ENCODE data around the gene SOX13. TPM values are rescaled to one million over a fixed set of nuclear protein-coding genes. Genes with fewer than 3 reads are reported as not detected.
"Not testable (repeated sequence)": the region's sequence is repeated elsewhere in the genome, so short reads cannot be mapped to it uniquely, and the experiment has no call there.

Gene SOX13
- total RNA-seq, 1 donor from 2014 or later, result 9.1 TPM

DNA sequence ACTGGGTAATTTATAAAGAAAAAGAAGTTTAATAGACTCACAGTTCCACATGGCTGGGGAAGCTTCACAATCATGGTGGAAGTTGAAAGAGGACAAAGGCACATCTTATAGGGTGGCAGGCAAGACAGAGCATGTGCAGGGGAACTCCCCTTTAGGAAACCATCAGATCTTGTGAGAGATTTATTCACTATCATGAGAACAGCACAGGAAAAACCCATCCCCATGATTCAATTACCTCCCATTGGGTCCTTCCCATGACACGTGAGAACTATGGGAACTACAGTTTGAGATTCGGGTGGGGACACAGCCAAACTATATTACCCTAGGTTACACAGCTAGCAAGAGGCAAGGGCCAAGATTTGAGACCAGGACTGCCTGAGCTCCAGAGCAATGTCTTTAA, 30.4 kb upstream of the SOX13 start:
- H3K4me1 Mint-ChIP-seq (ENCODE audit: low read depth), result peaks cover 7% of the 10 kb centered on the region
- H3K9me3 Mint-ChIP-seq (ENCODE audit: low read depth), result no peaks in the 10 kb centered on the region
- peaks cover 2% of the 10 kb centered on the region for H3K27me3 Mint-ChIP-seq (ENCODE audit: low read depth)
- no peak overlapping the region for H3K27ac Mint-ChIP-seq (ENCODE audit: unreplicated experiment)
- DNase-seq (ENCODE audit: low spot score), result no peak
- no peak for TF ChIP-seq CTCF (IDR thresholded peaks at IDR 0.05)
- H3K36me3 Mint-ChIP-seq (ENCODE audit: low read depth), result peaks cover 2% of the 10 kb centered on the region
- H3K4me3 Mint-ChIP-seq (ENCODE audit: unreplicated experiment), result no peak overlapping the region

GRCh38 chr1:204043680-204044079, 29.2 kb upstream of the SOX13 start:
- peaks cover 2% of the 10 kb centered on the region for H3K27me3 Mint-ChIP-seq (ENCODE audit: low read depth)
- DNase-seq (ENCODE audit: low spot score), result no peak
- peaks cover 2% of the 10 kb centered on the region for H3K36me3 Mint-ChIP-seq (ENCODE audit: low read depth)
- H3K9me3 Mint-ChIP-seq (ENCODE audit: low read depth), result no peaks in the 10 kb centered on the region
- H3K4me1 Mint-ChIP-seq (ENCODE audit: low read depth), result peaks cover 7% of the 10 kb centered on the region
- H3K27ac Mint-ChIP-seq (ENCODE audit: unreplicated experiment), result no peak overlapping the region
- no peak overlapping the region for H3K4me3 Mint-ChIP-seq (ENCODE audit: unreplicated experiment)
- TF ChIP-seq CTCF (IDR thresholded peaks at IDR 0.05), result no peak

DNA sequence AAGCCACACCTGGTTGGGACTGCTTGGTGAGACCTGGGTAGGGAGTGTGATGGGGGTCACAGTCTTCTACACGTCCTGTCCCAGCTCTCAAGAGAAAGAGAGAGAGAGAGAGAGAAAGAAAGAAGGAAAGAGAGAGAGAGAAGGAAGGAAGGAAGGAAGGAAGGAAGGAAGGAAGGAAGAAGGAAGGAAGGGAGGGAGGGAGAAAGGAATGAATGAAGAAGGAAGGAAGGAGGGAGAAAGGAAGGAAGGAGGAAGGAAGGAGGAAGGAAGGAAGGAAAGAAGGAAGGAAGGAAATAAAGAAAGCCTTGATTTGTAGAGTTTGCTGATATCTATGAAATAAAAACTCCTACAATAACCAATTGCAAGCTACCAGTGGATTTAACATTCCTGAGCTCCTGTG, 28.5 kb upstream of the SOX13 start:
- Mint-ChIP-seq H3K9me3 (ENCODE audit: low read depth) (no peaks in the 10 kb centered on the region), H3K36me3 (ENCODE audit: low read depth) (peaks cover 2% of the 10 kb centered on the region), H3K4me1 (ENCODE audit: low read depth) (peaks cover 7% of the 10 kb centered on the region), H3K4me3 (ENCODE audit: unreplicated experiment) (no peak overlapping the region), H3K27ac (ENCODE audit: unreplicated experiment) (no peak overlapping the region), H3K27me3 (ENCODE audit: low read depth) (peaks cover 2% of the 10 kb centered on the region)
- no peak for TF ChIP-seq CTCF (IDR thresholded peaks at IDR 0.05)
- no peak for DNase-seq (ENCODE audit: low spot score)

DNA sequence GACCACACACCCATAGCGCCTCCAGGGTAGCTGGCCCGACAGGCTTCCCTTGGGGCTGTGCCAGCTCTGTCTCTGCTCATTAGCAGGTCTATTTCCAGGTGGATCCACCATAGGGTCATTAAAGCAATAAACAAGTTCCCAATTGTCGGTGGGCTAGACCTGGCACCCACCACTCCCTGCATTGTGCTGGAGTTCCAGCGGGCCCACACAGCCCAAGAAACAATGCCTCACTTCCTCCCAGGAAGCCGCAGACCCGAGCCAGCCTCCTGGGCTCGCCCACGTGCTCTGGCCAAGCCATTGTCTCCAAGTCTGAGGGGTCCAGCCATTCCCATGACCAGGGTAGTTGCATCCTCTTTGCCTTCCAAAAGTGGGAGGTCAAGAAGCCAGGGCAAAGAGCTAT, 27.5 kb upstream of the SOX13 start:
- Mint-ChIP-seq H3K4me3 (ENCODE audit: unreplicated experiment) (no peak overlapping the region), H3K4me1 (ENCODE audit: low read depth) (peaks cover 7% of the 10 kb centered on the region), H3K27me3 (ENCODE audit: low read depth) (peaks cover 2% of the 10 kb centered on the region), H3K9me3 (ENCODE audit: low read depth) (no peaks in the 10 kb centered on the region), H3K36me3 (ENCODE audit: low read depth) (peaks cover 2% of the 10 kb centered on the region), H3K27ac (ENCODE audit: unreplicated experiment) (no peak overlapping the region)
- no peak for DNase-seq (ENCODE audit: low spot score)
- TF ChIP-seq CTCF (IDR thresholded peaks at IDR 0.05), result no peak

GRCh38 chr1:204046346-204046745, 26.6 kb upstream of the SOX13 start:
- H3K27me3 Mint-ChIP-seq (ENCODE audit: low read depth), result peaks cover 2% of the 10 kb centered on the region
- H3K27ac Mint-ChIP-seq (ENCODE audit: unreplicated experiment), result no peak overlapping the region
- H3K9me3 Mint-ChIP-seq (ENCODE audit: low read depth), result no peaks in the 10 kb centered on the region
- H3K4me3 Mint-ChIP-seq (ENCODE audit: unreplicated experiment), result no peak overlapping the region
- no peak for TF ChIP-seq CTCF (IDR thresholded peaks at IDR 0.05)
- H3K4me1 Mint-ChIP-seq (ENCODE audit: low read depth), result peaks cover 5% of the 10 kb centered on the region
- peaks cover 2% of the 10 kb centered on the region for H3K36me3 Mint-ChIP-seq (ENCODE audit: low read depth)
- DNase-seq (ENCODE audit: low spot score), result no peak

GRCh38 chr1:204048796-204049195, 24.1 kb upstream of the SOX13 start:
- H3K4me3 Mint-ChIP-seq (ENCODE audit: unreplicated experiment); H3K27me3 Mint-ChIP-seq (ENCODE audit: low read depth); H3K36me3 Mint-ChIP-seq (ENCODE audit: low read depth); H3K9me3 Mint-ChIP-seq (ENCODE audit: low read depth); DNase-seq (ENCODE audit: low spot score); H3K4me1 Mint-ChIP-seq (ENCODE audit: low read depth); H3K27ac Mint-ChIP-seq (ENCODE audit: unreplicated experiment): not testable (repeated sequence)
